RWPE1 (cell line): ENCODE data around the gene TMEM81.
A peak's percentile ranks its signal among the peaks of the same experiment; 100 is the strongest.

ENCODE experiments used
- CTCF ChIA-PET: fragments of 350-600 bp; sonication (Branson Sonifier 250); formaldehyde crosslinking; extraction: SDS; loops from one replicate; lab custom pipeline; 2021; lab: Yijun Ruan, JAX
- POLR2A ChIA-PET: fragments of 400-600 bp; formaldehyde crosslinking; extraction: SDS; loops from one replicate; lab custom pipeline; 2020; ENCODE audit warnings: antibody characterized with exemption; ENCODE audit not compliant: low non-redundant PET; lab: Yijun Ruan, JAX
- DNase-seq: peaks from one replicate; pipeline ENCODE4 v3.0.0; 2012; ENCODE audit warnings: low spot score
- H3K27ac ChIP-seq: fragments of 450-650 bp; 2 replicates; pipeline ENCODE4 v1.5.1; 2017
- CTCF ChIP-seq: fragments of 450-650 bp; conservative IDR thresholded peaks from 2 replicates; pipeline ENCODE4 v1.5.1; 2017; ENCODE audit warnings: low read depth, mild to moderate bottlenecking

The TMEM81 gene

DNA sequence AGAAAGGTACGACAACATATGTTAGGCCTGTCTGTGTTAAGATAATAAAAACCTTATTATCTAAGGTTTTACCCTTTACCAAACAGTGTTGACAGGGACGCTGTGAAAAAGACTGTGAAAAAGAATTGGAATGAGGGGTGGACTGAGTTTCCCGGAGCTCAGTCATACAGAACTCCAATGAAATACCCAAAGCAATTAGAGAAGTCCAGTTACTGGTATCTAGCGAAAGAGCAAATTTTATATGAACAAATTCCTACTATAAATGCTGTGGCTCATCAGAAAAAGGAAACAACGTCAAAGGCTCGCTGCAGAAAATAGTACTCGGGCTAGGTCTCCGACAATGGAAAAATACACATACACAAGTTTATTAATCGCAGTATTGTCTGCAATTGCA lies 38.2 kb upstream of the TMEM81 start:
- ChIA-PET CTCF (interaction anchor here (0.6 to 1.8 kb wide), 7 partner anchors 12 to 136 kb away, joined by 3 to 7 read pairs (median 4); no protein-coding TSS in a partner anchor), POLR2A (interaction anchor here (1.7 kb wide), 1 partner anchor 89 kb away, joined by 6 read pairs; the partner anchor contains the start of gene DSTYK)
- H3K27ac ChIP-seq: peak overlapping the region; percentile 83
- peak; percentile 43; the same call in 1 of the 2 replicates for TF ChIP-seq CTCF
- no peak for DNase-seq

- H3K27ac ChIP-seq: peak within 1 kb of the TSS; percentile 83
- TF ChIP-seq CTCF: peak; percentile 92
- POLR2A ChIA-PET: interaction anchor here (0.6 to 1.9 kb wide), 7 partner anchors 12 to 132 kb away, joined by 3 to 8 read pairs (median 5); partner anchors contain the start of gene DSTYK
- peak; percentile 98 for DNase-seq
- CTCF ChIA-PET: interaction anchor here (0.5 to 2.0 kb wide), 9 partner anchors 10 to 137 kb away, joined by 3 to 9 read pairs (median 5); no protein-coding TSS in a partner anchor
These were observed 37.6 kb upstream of the TMEM81 start, which contains the start of gene RBBP5 for GRCh38 chr1:205121660-205122488. Gene RBBP5, minus strand, starts transcription at chr1:205121978. Its CDS starts 105 bp downstream, at chr1:205121873.

DNA sequence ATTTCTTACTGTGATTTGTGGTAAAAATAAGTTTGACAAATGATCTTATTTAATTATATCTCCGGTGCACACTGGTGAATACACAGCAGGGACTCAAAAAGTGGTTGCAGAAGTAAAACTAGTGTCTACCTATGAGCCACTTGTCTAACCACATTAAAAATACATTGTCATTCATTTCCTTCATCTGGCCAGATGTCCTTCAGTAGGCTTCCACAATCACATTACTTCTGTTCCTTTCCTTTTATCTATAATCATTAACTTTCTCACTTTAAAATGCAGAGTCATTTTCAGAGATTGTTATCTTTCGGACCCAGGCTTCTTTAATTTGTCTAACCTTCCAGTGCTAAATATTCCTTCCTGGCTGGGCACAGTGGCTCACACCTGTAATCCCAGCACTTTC lies 34.5 kb upstream of the TMEM81 start:
- ChIA-PET POLR2A (no interaction called here), CTCF (no interaction called here)
- no peak for DNase-seq
- H3K27ac ChIP-seq: no peak overlapping the region
- TF ChIP-seq CTCF: no peak

DNA sequence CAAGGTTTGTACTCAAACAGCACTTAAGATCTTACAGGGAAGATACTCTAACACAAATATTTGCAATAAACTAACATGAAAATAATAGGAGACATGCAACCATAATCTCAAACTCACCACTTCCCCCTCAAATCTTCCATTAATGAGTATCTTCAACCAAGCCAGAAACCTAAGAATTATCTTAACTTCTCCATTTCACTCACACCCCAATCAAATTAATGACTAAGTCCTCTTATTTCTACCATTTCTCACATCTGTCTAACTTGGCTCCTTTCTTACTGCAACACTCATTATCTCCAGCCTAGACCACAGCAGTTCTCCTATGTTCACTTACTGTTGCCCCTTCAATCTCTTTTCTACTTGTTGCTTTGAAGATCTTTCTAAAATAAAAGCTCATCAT lies 27.1 kb upstream of the TMEM81 start:
- TF ChIP-seq CTCF: no peak
- H3K27ac ChIP-seq: no peak overlapping the region
- ChIA-PET CTCF (no interaction called here), POLR2A (interaction anchor here (0.6 kb wide), 1 partner anchor 10 kb away, joined by 6 read pairs; no protein-coding TSS in a partner anchor)
- DNase-seq: no peak

DNA sequence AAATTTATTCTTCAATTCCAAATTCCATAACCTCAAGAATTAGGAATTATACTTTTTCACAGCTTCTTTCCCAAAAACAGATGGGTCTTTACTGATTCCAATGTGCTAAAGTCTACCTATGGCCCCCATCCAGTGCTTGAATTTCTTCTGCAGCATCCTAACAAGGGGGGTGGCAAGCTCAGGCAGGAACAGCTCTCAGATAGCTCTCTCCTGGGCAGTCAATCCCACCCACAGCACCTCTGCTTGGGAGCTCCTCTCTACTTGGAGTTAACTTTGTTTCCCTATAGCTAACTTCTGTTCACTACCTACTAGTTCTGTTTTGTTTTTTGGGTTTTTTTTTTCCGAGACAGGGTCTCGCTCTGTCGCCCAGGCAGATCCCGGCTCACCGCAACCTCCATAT lies 25.5 kb upstream of the TMEM81 start:
- no peak for DNase-seq
- no peak overlapping the region for H3K27ac ChIP-seq
- TF ChIP-seq CTCF: no peak
- POLR2A ChIA-PET: interaction anchor here (0.6 to 2.1 kb wide), 2 partner anchors 10 to 12 kb away, joined by 3 to 8 read pairs; partner anchors contain the start of gene RBBP5
- CTCF ChIA-PET: interaction anchor here (0.5 to 1.4 kb wide), 11 partner anchors 16 to 541 kb away, joined by 3 to 9 read pairs (median 4); no protein-coding TSS in a partner anchor

- ChIA-PET POLR2A (interaction anchor here (0.6 to 2.1 kb wide), 2 partner anchors 11 to 12 kb away, joined by 3 to 8 read pairs; partner anchors contain the start of gene RBBP5), CTCF (interaction anchor here (0.5 to 1.4 kb wide), 11 partner anchors 16 to 541 kb away, joined by 3 to 9 read pairs (median 4); no protein-coding TSS in a partner anchor)
- no peak for TF ChIP-seq CTCF
- no peak for DNase-seq
- H3K27ac ChIP-seq: no peak overlapping the region
These were observed 25.0 kb upstream of the TMEM81 start for GRCh38 chr1:205109269-205109668.
